ENCODE measurements around the gene CSTPP1.

- TF ChIP-seq POLR2A (IDR thresholded peaks at IDR 0.05): no peak
- TF ChIP-seq CTCF (IDR thresholded peaks at IDR 0.05): no peak
- no peak for TF ChIP-seq POLR2AphosphoS5 (IDR thresholded peaks at IDR 0.05)
Measured at GRCh38 chr11:46890665-46891064, 45.9 kb upstream of the CSTPP1 start.
